ENCODE results near the gene WDR45B.

WDR45B gene

GRCh38 chr17:82648165-82648668, at the start of gene WDR45B:
TSS of gene WDR45B (minus strand) at chr17:82648444. CDS start at chr17:82648340, 104 bp downstream.
- peak; percentile 93 for DNase-seq (ENCODE audit: low spot score)

DNA sequence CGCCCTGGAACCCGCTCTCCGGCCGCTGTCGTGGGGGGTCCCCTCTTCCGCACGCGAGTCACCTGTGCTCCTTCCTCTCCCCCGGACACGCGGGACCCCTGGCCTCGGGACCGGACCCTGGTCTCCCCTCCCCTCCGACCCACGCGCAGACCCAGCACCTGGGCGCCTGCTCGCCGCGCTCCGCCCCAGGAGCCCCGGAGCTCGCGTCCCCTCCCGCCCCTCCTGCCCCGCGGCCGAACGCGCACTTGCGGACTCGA, 49.5 kb upstream of the WDR45B start:
- no peak for DNase-seq (ENCODE audit: low spot score)

- DNase-seq (ENCODE audit: low spot score) = no peak
These were observed 48.9 kb upstream of the WDR45B start for GRCh38 chr17:82696916-82697807.

GRCh38 chr17:82696259-82696658, 48.0 kb upstream of the WDR45B start:
- no peak for DNase-seq (ENCODE audit: low spot score)

GRCh38 chr17:82694647-82695046, 46.4 kb upstream of the WDR45B start:
- no peak for DNase-seq (ENCODE audit: low spot score)

DNA sequence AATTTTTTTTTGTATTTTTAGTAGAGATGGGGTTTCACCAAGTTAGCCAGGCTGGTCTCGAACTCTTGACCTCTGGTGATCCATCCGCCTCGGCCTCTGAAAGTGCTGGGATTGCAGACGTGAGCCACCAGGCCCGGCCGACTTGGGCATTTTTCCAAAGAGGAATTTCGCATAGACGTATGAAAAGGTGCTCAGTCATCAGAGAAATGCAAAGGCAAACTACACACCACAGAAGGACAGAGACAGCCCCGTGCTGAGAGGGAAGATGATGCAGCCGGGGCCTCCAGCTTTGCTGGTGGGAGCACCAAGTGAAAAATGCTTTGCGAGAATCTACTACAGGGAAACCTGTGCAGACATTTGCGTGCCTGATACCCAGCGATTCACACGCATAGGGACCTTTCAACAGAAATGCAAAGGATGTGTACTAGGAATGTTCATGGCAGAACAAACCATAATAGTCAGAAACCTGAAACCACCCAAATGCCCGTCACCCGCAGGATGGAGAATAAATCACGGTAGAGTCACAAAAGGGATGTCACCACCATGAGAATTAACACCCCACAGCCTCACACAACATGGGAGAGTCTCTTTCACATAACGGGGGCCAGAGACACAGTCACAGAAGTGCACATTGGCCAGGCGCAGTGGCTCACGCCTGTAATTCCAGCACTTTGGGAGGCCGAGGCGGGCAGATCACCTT, 45.1 kb upstream of the WDR45B start:
- DNase-seq (ENCODE audit: low spot score) = no peak

DNA sequence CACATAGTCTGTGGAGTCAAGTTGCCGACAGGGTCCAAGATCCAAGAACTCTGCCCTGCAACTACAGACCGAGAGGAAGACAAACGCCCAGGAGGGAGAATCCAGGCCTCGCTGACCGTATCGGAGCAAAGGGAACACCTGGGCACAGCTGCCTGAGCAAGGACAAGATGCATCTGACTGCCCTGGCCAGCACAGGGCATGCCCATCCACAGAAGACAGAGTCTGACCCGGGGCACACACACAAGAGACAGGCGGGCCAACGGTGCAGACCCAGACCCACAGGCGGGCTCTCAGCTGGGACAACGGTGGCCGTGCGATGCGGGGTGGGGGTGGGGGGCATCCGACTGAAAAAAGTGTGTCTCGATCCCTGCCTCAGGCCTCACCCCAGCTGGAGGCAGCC, 44.0 kb upstream of the WDR45B start:
- no peak for DNase-seq (ENCODE audit: low spot score)

DNA sequence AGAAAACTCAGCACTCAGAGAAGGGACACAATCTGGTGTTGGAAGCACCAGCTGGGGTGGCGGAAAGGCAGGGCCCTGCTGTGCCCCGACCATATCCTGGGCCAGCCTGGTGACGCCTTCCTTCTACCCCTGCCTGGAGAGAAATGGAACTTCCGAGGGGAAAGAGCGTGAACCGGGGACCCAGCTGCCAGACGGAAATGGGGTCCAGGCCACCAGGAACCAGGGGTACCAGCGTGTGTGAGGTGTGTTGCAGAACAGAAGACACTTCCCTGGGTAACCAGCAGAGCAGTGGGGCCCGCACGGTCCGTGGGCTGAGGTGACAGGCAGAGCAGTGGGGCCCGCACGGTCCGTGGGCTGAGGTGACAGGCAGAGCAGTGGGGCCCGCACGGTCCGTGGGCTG, 43.5 kb upstream of the WDR45B start:
- DNase-seq (ENCODE audit: low spot score) = no peak

- no peak for DNase-seq (ENCODE audit: low spot score)
These were observed 42.7 kb upstream of the WDR45B start for GRCh38 chr17:82690786-82691489.

DNA sequence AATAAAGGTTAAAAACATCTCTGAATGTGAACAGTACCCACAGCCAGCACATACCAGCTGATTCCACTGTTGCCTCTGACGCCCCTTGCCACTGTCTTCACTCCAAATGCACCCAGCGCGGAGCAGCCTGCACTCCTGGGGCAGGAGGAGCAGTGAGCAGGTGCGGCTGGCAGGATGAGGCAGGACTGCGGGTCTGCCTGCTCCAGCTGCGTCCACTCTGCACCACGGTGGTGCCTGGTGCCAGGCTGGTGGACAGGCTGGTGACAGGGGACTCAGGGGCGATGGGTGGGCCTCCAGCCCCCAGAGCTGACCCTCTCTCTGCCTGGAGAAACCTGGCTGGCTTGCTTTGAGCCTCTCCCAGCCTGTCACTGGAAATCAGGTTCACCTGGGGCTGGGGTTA, 40.8 kb upstream of the WDR45B start:
- DNase-seq (ENCODE audit: low spot score) = no peak

GRCh38 chr17:82687871-82688270, 39.6 kb upstream of the WDR45B start:
- no peak for DNase-seq (ENCODE audit: low spot score)

DNA sequence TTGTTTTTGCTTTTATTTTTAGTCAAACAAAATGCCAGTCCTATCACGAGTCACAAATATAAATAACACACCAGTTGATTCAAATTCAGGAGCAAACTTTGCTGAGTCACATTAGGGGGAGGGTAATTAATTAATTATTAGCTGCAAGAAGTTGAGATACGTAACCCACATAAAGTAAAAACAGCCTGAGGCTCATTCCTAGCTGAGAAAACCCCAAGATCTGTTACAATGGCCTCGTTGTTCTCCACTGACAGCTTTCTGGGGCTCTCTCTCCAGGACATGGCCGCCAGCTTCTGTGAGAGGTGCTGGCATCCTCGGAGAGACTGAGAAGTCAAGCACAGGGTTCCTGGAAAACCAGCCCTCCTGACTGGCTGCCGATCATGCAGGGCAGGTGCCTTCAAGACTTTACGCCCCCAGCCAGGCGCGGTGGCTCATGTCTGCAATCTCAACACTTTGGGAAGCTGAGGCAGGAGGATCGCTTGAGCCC, 39.2 kb upstream of the WDR45B start:
- no peak for DNase-seq (ENCODE audit: low spot score)

DNA sequence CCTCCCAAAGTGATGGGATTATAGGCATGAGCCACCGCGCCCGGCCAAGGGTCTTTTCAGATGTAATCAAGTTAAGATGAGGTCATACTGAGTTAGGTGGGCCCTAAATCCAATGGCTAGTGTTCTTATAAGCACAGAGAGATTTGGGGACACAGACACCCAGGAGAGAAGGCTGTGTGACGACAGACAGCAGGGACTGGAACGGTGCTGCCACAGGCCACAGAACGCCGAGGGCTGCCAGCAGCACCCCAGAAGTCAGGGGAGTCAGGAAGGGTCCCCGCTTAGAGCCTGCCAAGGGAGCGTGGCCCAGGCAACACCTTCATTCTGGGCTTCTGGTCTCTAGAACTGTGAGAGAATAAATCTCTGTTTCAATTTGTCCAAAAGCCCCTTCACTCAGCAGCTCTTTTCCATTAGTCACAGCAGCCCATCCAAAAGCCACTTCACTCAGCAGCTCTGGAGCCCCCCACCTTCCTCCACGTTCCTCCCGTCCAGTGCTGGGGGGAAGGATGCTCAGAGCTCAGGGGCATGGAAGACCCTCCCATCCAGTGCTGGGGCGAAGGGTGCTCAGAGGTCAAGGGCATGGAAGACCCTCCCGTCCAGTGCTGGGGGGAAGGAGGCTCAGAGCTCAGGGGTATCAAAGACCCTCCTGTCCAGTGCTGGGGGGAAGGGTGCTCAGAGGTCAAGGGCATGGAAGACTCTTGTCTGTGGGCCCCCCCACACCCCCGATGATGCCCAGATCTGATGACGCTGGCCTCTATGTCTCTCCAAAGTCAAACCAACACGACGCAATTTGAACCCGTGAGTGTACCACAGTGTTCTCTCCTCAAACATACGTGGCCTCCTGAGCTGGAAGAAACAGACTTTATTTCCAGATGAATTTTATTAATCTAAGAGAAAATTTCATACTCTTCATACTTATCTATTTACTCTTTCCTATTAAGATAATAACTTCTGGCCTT, 38.4 kb upstream of the WDR45B start:
- no peak for DNase-seq (ENCODE audit: low spot score)

- DNase-seq (ENCODE audit: low spot score) = no peak
These were observed 37.0 kb upstream of the WDR45B start for GRCh38 chr17:82685291-82685690.

- DNase-seq (ENCODE audit: low spot score) = no peak
These were observed 36.1 kb upstream of the WDR45B start for GRCh38 chr17:82684228-82684841.

DNA sequence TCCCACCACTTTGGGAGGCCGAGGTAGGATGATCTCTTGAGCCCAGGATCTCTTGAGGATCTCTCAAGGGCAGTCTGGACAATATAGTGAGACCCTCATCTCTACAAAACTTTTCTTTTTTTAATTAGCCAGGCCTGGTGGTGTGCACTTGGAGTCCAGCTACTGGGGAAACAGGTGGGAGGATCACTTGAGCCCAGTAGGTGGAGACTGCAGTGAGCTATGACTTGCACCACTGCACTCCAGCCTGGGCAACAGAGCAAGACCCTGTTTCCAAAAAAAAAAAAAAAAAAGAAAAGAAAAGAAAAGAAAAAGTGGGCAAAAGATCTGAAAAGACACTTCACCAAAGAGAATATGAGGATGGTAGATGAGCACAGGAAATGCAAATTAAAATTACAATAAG, 35.3 kb upstream of the WDR45B start:
- no peak for DNase-seq (ENCODE audit: low spot score)

DNA sequence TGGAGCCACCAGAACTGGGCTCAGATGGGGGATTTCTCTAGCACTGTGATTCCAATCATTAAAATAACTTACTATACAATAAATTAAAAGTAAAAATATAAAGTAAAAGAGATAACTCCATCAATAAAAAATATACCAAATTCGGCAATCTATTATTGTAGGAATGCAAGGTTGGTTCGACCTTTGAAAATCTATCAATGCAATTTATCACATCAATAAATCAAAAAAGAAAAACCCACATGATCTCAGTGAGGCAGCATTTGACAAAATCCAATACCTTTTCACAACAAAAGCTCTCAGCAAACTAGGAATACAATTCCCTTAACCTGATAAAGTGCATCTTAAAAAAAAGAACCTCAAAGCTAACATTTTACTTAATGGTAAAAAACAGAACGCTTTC, 33.3 kb upstream of the WDR45B start:
- no peak for DNase-seq (ENCODE audit: low spot score)

- DNase-seq (ENCODE audit: low spot score) = no peak
These were observed 31.6 kb upstream of the WDR45B start for GRCh38 chr17:82679586-82680465.

DNA sequence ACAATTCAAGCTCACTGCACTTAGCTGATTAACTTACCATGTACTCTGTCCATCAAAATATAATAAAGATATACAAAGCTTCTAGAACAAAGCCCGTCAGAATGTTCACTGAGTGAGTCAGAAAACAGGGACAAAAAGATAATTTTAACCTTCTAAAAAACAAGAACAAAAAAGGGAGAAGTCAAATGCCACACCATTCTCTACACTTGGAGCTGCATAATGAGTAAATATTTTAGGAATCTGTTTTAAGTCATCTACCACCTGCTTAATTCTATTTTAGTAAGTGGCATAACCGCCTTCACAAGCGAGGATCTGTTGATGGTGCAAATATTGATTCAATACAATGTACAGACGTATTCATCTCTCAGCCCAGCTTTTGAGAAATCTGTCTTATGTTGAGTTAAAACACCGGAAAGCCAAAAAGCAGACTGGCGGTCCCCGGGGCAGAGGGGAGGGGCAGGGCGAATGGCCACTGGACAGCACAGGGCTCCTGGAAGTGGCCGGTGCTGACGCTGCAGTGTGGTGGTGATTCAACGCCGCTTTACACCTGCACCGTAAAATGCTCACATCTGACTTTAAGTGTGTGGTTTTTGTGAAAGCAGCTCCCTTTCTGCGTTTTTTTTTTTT, 30.1 kb upstream of the WDR45B start:
- no peak for DNase-seq (ENCODE audit: low spot score)

Data from CD4-positive, alpha-beta T cell treated with Interleukin-6 at 100 ng/mL for 8 hours (primary cell).